ENCODE data around the gene TMEM178A. TPM values are rescaled to one million over a fixed set of nuclear protein-coding genes. Genes with fewer than 3 reads are reported as not detected.

Gene TMEM178A
- total RNA-seq, 1 donor from 2014 or later, result 32.9 TPM

- DNase-seq (ENCODE audit: low spot score, unreplicated experiment), result no peak
- no peaks in the 10 kb centered on the region for H3K9me3 Mint-ChIP-seq (ENCODE audit: low read depth)
- no peak for TF ChIP-seq CTCF (IDR thresholded peaks at IDR 0.05; ENCODE audit: unreplicated experiment)
- H3K36me3 Mint-ChIP-seq (ENCODE audit: insufficient read depth), result peaks cover 1% of the 10 kb centered on the region
- H3K4me3 Mint-ChIP-seq (ENCODE audit: low read depth), result no peak overlapping the region
- H3K4me1 Mint-ChIP-seq (ENCODE audit: low read depth), result peaks cover 7% of the 10 kb centered on the region
- no peak overlapping the region for H3K27ac Mint-ChIP-seq
- no peaks in the 10 kb centered on the region for H3K27me3 Mint-ChIP-seq
These were observed 64.6 kb downstream of the TMEM178A start for GRCh38 chr2:39730276-39730675.

- Mint-ChIP-seq H3K4me3 (ENCODE audit: low read depth) (no peak overlapping the region), H3K36me3 (ENCODE audit: insufficient read depth) (peaks cover 1% of the 10 kb centered on the region), H3K9me3 (ENCODE audit: low read depth) (no peaks in the 10 kb centered on the region), H3K27ac (no peak overlapping the region), H3K4me1 (ENCODE audit: low read depth) (peaks cover 5% of the 10 kb centered on the region), H3K27me3 (no peaks in the 10 kb centered on the region)
- DNase-seq (ENCODE audit: low spot score, unreplicated experiment), result no peak
- TF ChIP-seq CTCF (IDR thresholded peaks at IDR 0.05; ENCODE audit: unreplicated experiment), result peak; percentile 68
These were observed 65.1 kb downstream of the TMEM178A start for GRCh38 chr2:39730685-39731302.

- no peak overlapping the region for H3K27ac Mint-ChIP-seq
- DNase-seq (ENCODE audit: low spot score, unreplicated experiment), result no peak
- H3K36me3 Mint-ChIP-seq (ENCODE audit: insufficient read depth), result peaks cover 4% of the 10 kb centered on the region
- H3K9me3 Mint-ChIP-seq (ENCODE audit: low read depth), result no peaks in the 10 kb centered on the region
- TF ChIP-seq CTCF (IDR thresholded peaks at IDR 0.05; ENCODE audit: unreplicated experiment), result no peak
- no peaks in the 10 kb centered on the region for H3K27me3 Mint-ChIP-seq
- no peaks in the 10 kb centered on the region for H3K4me1 Mint-ChIP-seq (ENCODE audit: low read depth)
- H3K4me3 Mint-ChIP-seq (ENCODE audit: low read depth), result no peak overlapping the region
These were observed 65.8 kb downstream of the TMEM178A start for GRCh38 chr2:39731546-39731945.

- peaks cover 5% of the 10 kb centered on the region for H3K36me3 Mint-ChIP-seq (ENCODE audit: insufficient read depth)
- H3K27ac Mint-ChIP-seq, result no peak overlapping the region
- H3K4me1 Mint-ChIP-seq (ENCODE audit: low read depth), result no peaks in the 10 kb centered on the region
- no peak for TF ChIP-seq CTCF (IDR thresholded peaks at IDR 0.05; ENCODE audit: unreplicated experiment)
- DNase-seq (ENCODE audit: low spot score, unreplicated experiment), result no peak
- H3K9me3 Mint-ChIP-seq (ENCODE audit: low read depth), result no peaks in the 10 kb centered on the region
- H3K4me3 Mint-ChIP-seq (ENCODE audit: low read depth), result no peak overlapping the region
- H3K27me3 Mint-ChIP-seq, result no peaks in the 10 kb centered on the region
These were observed 66.8 kb downstream of the TMEM178A start for GRCh38 chr2:39732482-39732881.

GRCh38 chr2:39733070-39733674, 67.5 kb downstream of the TMEM178A start:
- H3K36me3 Mint-ChIP-seq (ENCODE audit: insufficient read depth), result peaks cover 9% of the 10 kb centered on the region
- no peak overlapping the region for H3K4me3 Mint-ChIP-seq (ENCODE audit: low read depth)
- H3K4me1 Mint-ChIP-seq (ENCODE audit: low read depth), result peaks cover 1% of the 10 kb centered on the region
- no peaks in the 10 kb centered on the region for H3K9me3 Mint-ChIP-seq (ENCODE audit: low read depth)
- H3K27ac Mint-ChIP-seq, result no peak overlapping the region
- DNase-seq (ENCODE audit: low spot score, unreplicated experiment), result no peak
- no peaks in the 10 kb centered on the region for H3K27me3 Mint-ChIP-seq
- no peak for TF ChIP-seq CTCF (IDR thresholded peaks at IDR 0.05; ENCODE audit: unreplicated experiment)

All from progenitor cell of endocrine pancreas (in vitro differentiated cells).